ENCODE measurements around the gene LOXL1.

DNA sequence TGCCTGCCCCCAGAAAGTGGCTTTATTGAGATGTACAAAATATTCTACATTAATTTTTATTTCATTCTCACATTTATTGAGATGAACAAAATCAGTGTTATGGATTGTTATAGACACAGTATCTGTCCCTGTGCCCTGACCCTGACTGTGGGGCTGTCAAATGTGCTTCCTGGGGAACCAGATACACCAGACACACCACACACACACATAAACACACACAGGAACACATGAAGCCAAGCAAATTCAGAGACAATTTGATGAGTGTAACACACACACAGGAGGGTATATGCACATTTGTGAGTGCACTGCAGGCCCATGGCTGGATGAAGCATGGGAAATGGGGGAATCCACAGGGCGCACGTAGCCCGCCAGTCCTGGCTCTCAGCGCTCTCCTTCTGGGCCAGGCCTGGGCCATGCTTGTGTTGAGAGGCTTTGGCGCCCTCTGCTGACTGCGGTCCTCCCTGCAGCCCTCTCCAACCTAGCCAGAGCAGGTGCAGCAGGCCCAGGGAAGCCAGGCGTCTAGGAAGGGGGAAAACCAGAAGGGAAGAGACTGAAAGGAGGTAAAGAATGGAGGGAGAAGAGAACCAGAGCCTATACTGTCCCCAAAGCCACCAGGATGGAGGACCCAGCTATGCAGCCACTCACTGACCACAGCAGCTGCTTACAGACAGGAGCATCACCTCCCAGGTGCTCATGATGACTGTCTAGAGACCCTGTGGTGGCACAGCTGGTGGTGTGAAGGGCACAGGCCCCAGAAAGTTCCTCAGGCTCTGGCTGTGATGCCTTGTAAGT is 18.0 kb upstream of the LOXL1 start:
- TF ChIP-seq, protein P1, sequence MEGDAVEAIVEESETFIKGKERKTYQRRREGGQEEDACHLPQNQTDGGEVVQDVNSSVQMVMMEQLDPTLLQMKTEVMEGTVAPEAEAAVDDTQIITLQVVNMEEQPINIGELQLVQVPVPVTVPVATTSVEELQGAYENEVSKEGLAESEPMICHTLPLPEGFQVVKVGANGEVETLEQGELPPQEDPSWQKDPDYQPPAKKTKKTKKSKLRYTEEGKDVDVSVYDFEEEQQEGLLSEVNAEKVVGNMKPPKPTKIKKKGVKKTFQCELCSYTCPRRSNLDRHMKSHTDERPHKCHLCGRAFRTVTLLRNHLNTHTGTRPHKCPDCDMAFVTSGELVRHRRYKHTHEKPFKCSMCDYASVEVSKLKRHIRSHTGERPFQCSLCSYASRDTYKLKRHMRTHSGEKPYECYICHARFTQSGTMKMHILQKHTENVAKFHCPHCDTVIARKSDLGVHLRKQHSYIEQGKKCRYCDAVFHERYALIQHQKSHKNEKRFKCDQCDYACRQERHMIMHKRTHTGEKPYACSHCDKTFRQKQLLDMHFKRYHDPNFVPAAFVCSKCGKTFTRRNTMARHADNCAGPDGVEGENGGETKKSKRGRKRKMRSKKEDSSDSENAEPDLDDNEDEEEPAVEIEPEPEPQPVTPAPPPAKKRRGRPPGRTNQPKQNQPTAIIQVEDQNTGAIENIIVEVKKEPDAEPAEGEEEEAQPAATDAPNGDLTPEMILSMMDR (IDR thresholded peaks at IDR 0.05; ENCODE audit: low read depth, low read length): peak; percentile 88
- TF ChIP-seq, protein P2, sequence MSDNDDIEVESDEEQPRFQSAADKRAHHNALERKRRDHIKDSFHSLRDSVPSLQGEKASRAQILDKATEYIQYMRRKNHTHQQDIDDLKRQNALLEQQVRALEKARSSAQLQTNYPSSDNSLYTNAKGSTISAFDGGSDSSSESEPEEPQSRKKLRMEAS (IDR thresholded peaks at IDR 0.05; ENCODE audit: low read depth, low read length): peak; percentile 7; the same call in 1 of the 2 replicates

All from NB4 (cell line).